B cell (primary cell): Measurements from ENCODE around the gene HIVEP1. TPM values are rescaled to one million over a fixed set of nuclear protein-coding genes. Genes with fewer than 3 reads are reported as not detected.

Experiments used
- ATAC-seq: fragments of 200-7000 bp; cut with Tn5 transposase; one replicate; pipeline ENCODE4 v1.10.0; 2021; ENCODE audit warnings: low read depth, mild to moderate bottlenecking, moderate number of reproducible peaks, moderate library complexity
- CTCF ChIA-PET: fragments of 350-600 bp; sonication (Branson Sonifier 250); formaldehyde crosslinking; loops from one replicate; lab custom pipeline; 2021; ENCODE audit warnings: antibody characterized with exemption, inconsistent platforms; lab: Charles Lee
- POLR2A ChIA-PET: fragments of 350-600 bp; sonication (Branson Sonifier 250); formaldehyde crosslinking; loops from one replicate; lab custom pipeline; 2021; ENCODE audit warnings: antibody characterized with exemption; lab: Charles Lee
- DNase-seq: peaks from one replicate; pipeline ENCODE4 v3.0.0; 2013
- H2AFZ ChIP-seq: 2 replicates; pipeline ENCODE4 v1.6.1; 2012; ENCODE audit warnings: mild to moderate bottlenecking, low read depth, low read length; ENCODE audit not compliant: insufficient read depth, poor library complexity, severe bottlenecking
- H3K27ac ChIP-seq, 2 donors: 1 replicate in 1 of 2; 2 replicates in 1 of 2; pipeline ENCODE4 v1.5.1; 2012 to 2013; ENCODE audit warnings: low read length in 2 of 2, mild to moderate bottlenecking in 2 of 2, moderate library complexity in 1 of 2
- H3K27me3 ChIP-seq, 4 experiments: fragments of 200-600 bp in 1 of 4; sonication (generic) in 1 of 4; replicated peaks in 1 of 4; 1 replicate in 2 of 4; 2 replicates in 2 of 4; pipeline versions ENCODE4 v1.6.1 to v1.7.0; 2013 to 2016; ENCODE audit warnings: low read length in 3 of 4, mild to moderate bottlenecking in 2 of 4, mixed read lengths in 1 of 4, moderate library complexity in 1 of 4; ENCODE audit not compliant: insufficient read depth in 4 of 4, control insufficient read depth in 3 of 4; ENCODE audit errors: control extremely low read depth in 1 of 4
- H3K36me3 ChIP-seq, 2 experiments: replicated peaks in 1 of 2; 1 replicate in 1 of 2; 2 replicates in 1 of 2; pipeline versions ENCODE4 v1.6.1 to v1.7.1; 2013; ENCODE audit warnings: low read length in 1 of 2; ENCODE audit not compliant: insufficient read depth in 2 of 2, control insufficient read depth in 1 of 2; ENCODE audit errors: control extremely low read depth in 1 of 2, extremely low read depth in 1 of 2
- H3K4me1 ChIP-seq, 2 donors: fragments of 200-600 bp in 1 of 2; sonication (generic) in 1 of 2; 1 replicate in 1 of 2; 2 replicates in 1 of 2; pipeline versions ENCODE4 v1.5.1 to v1.6.1; 2013 to 2017; ENCODE audit warnings: low read length in 2 of 2; ENCODE audit not compliant: control insufficient read depth in 2 of 2, insufficient read depth in 2 of 2
- H3K4me2 ChIP-seq: replicated peaks from 2 replicates; pipeline ENCODE3; 2012; ENCODE audit warnings: mild to moderate bottlenecking, low read depth, low read length; ENCODE audit not compliant: poor library complexity, severe bottlenecking
- H3K4me3 ChIP-seq, 5 experiments: fragments of 200-600 bp in 1 of 5; sonication (generic) in 1 of 5; 1 replicate in 3 of 5; 2 replicates in 2 of 5; pipeline versions ENCODE4 v1.5.1 to v1.7.0; 2011 to 2016; ENCODE audit warnings: low read length in 4 of 5, mild to moderate bottlenecking in 4 of 5, low read depth in 2 of 5, control low read depth in 1 of 5, moderate library complexity in 1 of 5; ENCODE audit not compliant: insufficient read depth in 1 of 5; ENCODE audit errors: control extremely low read depth in 1 of 5, extremely low read depth in 1 of 5
- H3K79me2 ChIP-seq: fragments of 200-600 bp; sonication (generic); one replicate; pipeline ENCODE4 v1.6.0; 2016; ENCODE audit warnings: low read length; ENCODE audit not compliant: control insufficient read depth, insufficient read depth
- H3K9ac ChIP-seq: fragments of 200-600 bp; sonication (generic); 2 replicates; pipeline ENCODE4 v1.6.1; 2017; ENCODE audit warnings: mild to moderate bottlenecking, low read length, moderate library complexity
- H3K9me3 ChIP-seq, 3 donors: one replicate each; pipeline versions ENCODE4 v1.6.1 to v1.7.1; 2013; ENCODE audit warnings: low read length in 2 of 3; ENCODE audit not compliant: control insufficient read depth in 2 of 3, insufficient read depth in 1 of 3; ENCODE audit errors: control extremely low read depth in 1 of 3
- H4K20me1 ChIP-seq: 2 replicates; pipeline ENCODE4 v1.6.0; 2012; ENCODE audit warnings: mild to moderate bottlenecking, low read length; ENCODE audit not compliant: insufficient read depth, control insufficient read depth, poor library complexity, severe bottlenecking
- H3K27ac Mint-ChIP-seq: one replicate; pipeline ENCODE4 v1.8.0; 2021; ENCODE audit warnings: mixed read lengths
- H3K27me3 Mint-ChIP-seq: one replicate; pipeline ENCODE4 v1.8.0; 2021; ENCODE audit warnings: mixed read lengths
- H3K4me1 Mint-ChIP-seq: one replicate; pipeline ENCODE4 v1.8.0; 2021; ENCODE audit warnings: mixed read lengths
- H3K4me3 Mint-ChIP-seq: one replicate; pipeline ENCODE4 v1.8.0; 2021; ENCODE audit warnings: mixed read lengths
- H3K9me3 Mint-ChIP-seq: one replicate; pipeline ENCODE4 v1.8.0; 2022; ENCODE audit warnings: mixed read lengths; ENCODE audit not compliant: insufficient read depth
- EZH2 ChIP-seq: IDR thresholded peaks from 2 replicates; pipeline ENCODE4 v1.6.1; 2012; ENCODE audit warnings: borderline replicate concordance, low read depth, mild to moderate bottlenecking, moderate library complexity, low read length; ENCODE audit not compliant: insufficient read depth, poor library complexity, severe bottlenecking
- WGBS: methylation state at CpG from one replicate; pipeline ENCODE4 v1.1.5; 2013; ENCODE audit warnings: missing lambda C conversion rate; ENCODE audit not compliant: insufficient coverage; 5-methylcytosine and 5-hydroxymethylcytosine counted together
- intact Hi-C: fragments of 100-400 bp; cut with micrococcal nuclease; formaldehyde crosslinking; loops from one replicate; pipeline ENCODE4 v1.10.0; 2022
- polyA plus RNA-seq: library from polyadenylated mRNA; depleted of rRNA; stranded (reverse); fragments of >200 nt; gene quantifications from 2 replicates; pipeline ENCODE4 v1.2.3, GENCODE V29; 2012
- total RNA-seq, 2 donors: library from RNA; stranded (reverse); fragments of 120-200 nt in 1 of 2; gene quantifications; 1 replicate in 1 of 2; 2 replicates in 1 of 2; pipeline versions ENCODE4 v1.2.3 to v1.2.4, GENCODE V29; 2013 to 2022
- TF ChIP-seq, protein P1 (sequence below): fragments of 200-600 bp; IDR thresholded peaks from one replicate; pipeline ENCODE4 v1.8.0; 2022; ENCODE audit warnings: antibody characterized with exemption, mild to moderate bottlenecking

The HIVEP1 gene
- total and polyA plus RNA-seq, 2 donors (not counting 1 experiment from before 2014, with no cell fraction given) = 11.3 to 96.5 TPM

DNA sequence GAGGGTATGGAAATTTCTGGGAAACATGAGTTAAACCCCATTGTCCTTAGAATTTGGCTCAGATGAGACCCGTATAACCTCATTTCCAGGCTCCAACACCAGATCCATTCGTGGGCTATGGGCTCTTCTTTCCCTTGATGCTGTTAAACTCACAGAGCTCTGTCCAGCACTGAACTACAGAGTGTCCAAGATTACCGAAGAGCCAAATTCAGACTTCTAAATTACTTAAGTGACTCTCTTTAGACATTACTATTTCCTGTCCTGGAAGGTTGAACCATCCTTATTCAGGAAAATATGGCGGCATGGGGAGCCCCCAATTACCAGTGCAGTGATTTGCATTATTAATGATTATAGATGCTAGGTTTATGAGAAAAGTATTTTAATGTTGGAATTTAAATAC lies 153.2 kb downstream of the HIVEP1 start:
- Mint-ChIP-seq H3K9me3 (no peaks in the 10 kb centered on the region), H3K27me3 (no peaks in the 10 kb centered on the region), H3K4me1 (peaks cover 9% of the 10 kb centered on the region), H3K4me3 (no peak overlapping the region), H3K27ac (no peak overlapping the region)
- ATAC-seq (no peak), DNase-seq (no peak)
- Histone ChIP-seq H3K36me3 (peaks cover 11 to 28% of the 10 kb centered on the region in 2 experiments), H3K9me3 (no peaks in the 10 kb centered on the region), H3K4me2 (no peak overlapping the region), H4K20me1 (no peaks in the 10 kb centered on the region), H3K4me3 (no peak overlapping the region), H3K27ac (no peak overlapping the region), H3K4me1 (peaks cover 0 to 4% of the 10 kb centered on the region in 2 donors), H2AFZ (no peak overlapping the region), H3K9ac (no peak overlapping the region), H3K79me2 (no peaks in the 10 kb centered on the region), H3K27me3 (no peaks in the 10 kb centered on the region)
- POLR2A ChIA-PET = no interaction called here
- no peak for TF ChIP-seq EZH2
- TF ChIP-seq, protein P1, sequence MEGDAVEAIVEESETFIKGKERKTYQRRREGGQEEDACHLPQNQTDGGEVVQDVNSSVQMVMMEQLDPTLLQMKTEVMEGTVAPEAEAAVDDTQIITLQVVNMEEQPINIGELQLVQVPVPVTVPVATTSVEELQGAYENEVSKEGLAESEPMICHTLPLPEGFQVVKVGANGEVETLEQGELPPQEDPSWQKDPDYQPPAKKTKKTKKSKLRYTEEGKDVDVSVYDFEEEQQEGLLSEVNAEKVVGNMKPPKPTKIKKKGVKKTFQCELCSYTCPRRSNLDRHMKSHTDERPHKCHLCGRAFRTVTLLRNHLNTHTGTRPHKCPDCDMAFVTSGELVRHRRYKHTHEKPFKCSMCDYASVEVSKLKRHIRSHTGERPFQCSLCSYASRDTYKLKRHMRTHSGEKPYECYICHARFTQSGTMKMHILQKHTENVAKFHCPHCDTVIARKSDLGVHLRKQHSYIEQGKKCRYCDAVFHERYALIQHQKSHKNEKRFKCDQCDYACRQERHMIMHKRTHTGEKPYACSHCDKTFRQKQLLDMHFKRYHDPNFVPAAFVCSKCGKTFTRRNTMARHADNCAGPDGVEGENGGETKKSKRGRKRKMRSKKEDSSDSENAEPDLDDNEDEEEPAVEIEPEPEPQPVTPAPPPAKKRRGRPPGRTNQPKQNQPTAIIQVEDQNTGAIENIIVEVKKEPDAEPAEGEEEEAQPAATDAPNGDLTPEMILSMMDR = no peak
- CTCF ChIA-PET = no interaction called here
- intact Hi-C loops = no loop called here
- 100% methylated on average over 2 of the region's 4 CpGs for WGBS

DNA sequence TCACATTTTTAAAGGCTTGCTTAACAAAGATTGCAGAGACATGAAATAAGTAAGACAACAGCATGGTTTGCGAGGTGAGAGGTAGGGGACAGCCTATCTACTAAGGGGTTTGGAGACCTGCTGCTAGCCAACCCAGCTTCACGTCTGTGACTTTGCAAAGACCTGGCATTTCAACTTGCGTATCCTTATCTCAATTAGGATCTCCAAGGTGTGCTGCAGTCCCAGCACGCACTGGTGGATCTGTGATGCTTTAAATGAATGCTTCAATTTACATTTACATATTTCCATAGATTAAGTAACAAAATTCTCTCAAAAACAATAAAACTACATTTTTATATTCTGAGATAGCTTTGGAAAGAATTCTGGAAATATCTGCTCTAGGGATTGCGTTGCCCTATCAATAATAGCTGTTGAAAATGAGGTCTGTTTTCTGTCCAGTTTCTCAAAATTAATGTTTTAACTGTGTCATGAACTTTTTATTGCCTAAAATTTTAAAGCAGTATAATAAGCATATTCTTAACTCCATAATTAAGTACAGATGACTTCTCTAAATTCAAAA lies 153.7 kb downstream of the HIVEP1 start:
- H3K36me3 ChIP-seq = peaks cover 11 to 28% of the 10 kb centered on the region in 2 experiments
- no peak overlapping the region for H3K27ac ChIP-seq
- POLR2A ChIA-PET = no interaction called here
- H3K27me3 ChIP-seq = no peaks in the 10 kb centered on the region
- ATAC-seq (no peak), DNase-seq (no peak)
- Mint-ChIP-seq H3K4me1 (peaks cover 9% of the 10 kb centered on the region), H3K4me3 (no peak overlapping the region), H3K27me3 (no peaks in the 10 kb centered on the region), H3K9me3 (no peaks in the 10 kb centered on the region), H3K27ac (no peak overlapping the region)
- peaks cover 0 to 4% of the 10 kb centered on the region in 2 donors for H3K4me1 ChIP-seq
- H4K20me1 ChIP-seq = no peaks in the 10 kb centered on the region
- TF ChIP-seq, protein P1 = no peak
- TF ChIP-seq EZH2 = no peak
- no peak overlapping the region for H3K9ac ChIP-seq
- no peaks in the 10 kb centered on the region for H3K9me3 ChIP-seq
- CTCF ChIA-PET = no interaction called here
- no peak overlapping the region for H2AFZ ChIP-seq
- H3K79me2 ChIP-seq = no peaks in the 10 kb centered on the region
- H3K4me3 ChIP-seq = no peak overlapping the region
- intact Hi-C loops = no loop called here
- H3K4me2 ChIP-seq = no peak overlapping the region
- WGBS = 97% methylated on average over 3 of the region's 5 CpGs
